Stimulated activated CD8-positive, alpha-beta memory T cell treated with anti-CD3 and anti-CD28 coated beads, Interleukin-15, amount 100 ng/mL, for 24 hours (primary cell): Measurements from ENCODE around the gene YIPF5.
A peak's percentile ranks its signal among the peaks of the same experiment; 100 is the strongest.

Experiments
- DNase-seq: peaks from one replicate; pipeline ENCODE4 v3.0.0-alpha.2; 2020; ENCODE audit warnings: low read depth

Gene YIPF5

GRCh38 chr5:144170276-144171024 is at the start of gene YIPF5, which contains the start of gene KCTD16:
TSS of gene YIPF5 (minus strand) at chr5:144170659. CDS start at chr5:144169955, 704 bp downstream.
TSS of gene KCTD16 (plus strand) at chr5:144170873.
- DNase-seq, result peak; percentile 94

GRCh38 chr5:144219869-144220268 is 49.4 kb upstream of the YIPF5 start:
- DNase-seq, result no peak

GRCh38 chr5:144210655-144211054 is 40.2 kb upstream of the YIPF5 start:
- DNase-seq, result no peak

- DNase-seq, result no peak
Measured at GRCh38 chr5:144209361-144209760, 38.9 kb upstream of the YIPF5 start.

- DNase-seq, result no peak
Measured at GRCh38 chr5:144207875-144208444, 37.5 kb upstream of the YIPF5 start.

GRCh38 chr5:144206141-144206540 is 35.7 kb upstream of the YIPF5 start:
- no peak for DNase-seq

GRCh38 chr5:144205141-144205551 is 34.7 kb upstream of the YIPF5 start:
- DNase-seq, result no peak

- no peak for DNase-seq
Measured at GRCh38 chr5:144203750-144204596, 33.5 kb upstream of the YIPF5 start.

GRCh38 chr5:144202726-144203125 is 32.3 kb upstream of the YIPF5 start:
- no peak for DNase-seq

GRCh38 chr5:144202072-144202471 is 31.6 kb upstream of the YIPF5 start:
- DNase-seq, result no peak

- no peak for DNase-seq
Measured at GRCh38 chr5:144201588-144201987, 31.1 kb upstream of the YIPF5 start.

GRCh38 chr5:144198386-144198785 is 27.9 kb upstream of the YIPF5 start:
- DNase-seq, result no peak

- no peak for DNase-seq
Measured at GRCh38 chr5:144196612-144197011, 26.2 kb upstream of the YIPF5 start.

- no peak for DNase-seq
Measured at GRCh38 chr5:144195448-144195847, 25.0 kb upstream of the YIPF5 start.

- no peak for DNase-seq
Measured at GRCh38 chr5:144194144-144194543, 23.7 kb upstream of the YIPF5 start.

GRCh38 chr5:144192661-144193060 is 22.2 kb upstream of the YIPF5 start:
- DNase-seq, result no peak

GRCh38 chr5:144191998-144192397 is 21.5 kb upstream of the YIPF5 start:
- DNase-seq, result no peak

- no peak for DNase-seq
Measured at GRCh38 chr5:144191531-144191930, 21.1 kb upstream of the YIPF5 start.

GRCh38 chr5:144189800-144190429 is 19.5 kb upstream of the YIPF5 start:
- peak; percentile 9 for DNase-seq

GRCh38 chr5:144187699-144188294 is 17.3 kb upstream of the YIPF5 start:
- DNase-seq, result no peak

- DNase-seq, result no peak
Measured at GRCh38 chr5:144183254-144183889, 12.9 kb upstream of the YIPF5 start.
